GM21576 (cell line): ENCODE results near the gene PPP1CA.

Source experiments
- ATAC-seq: cut with Tn5 transposase; IDR thresholded peaks from one replicate; pipeline ENCODE4 v1.9.1; 2021; ENCODE audit warnings: mild to moderate bottlenecking, moderate library complexity; ENCODE audit not compliant: unreplicated experiment

PPP1CA gene

GRCh38 chr11:67354075-67355022, 47.3 kb downstream of the PPP1CA start:
- no peak for ATAC-seq

DNA sequence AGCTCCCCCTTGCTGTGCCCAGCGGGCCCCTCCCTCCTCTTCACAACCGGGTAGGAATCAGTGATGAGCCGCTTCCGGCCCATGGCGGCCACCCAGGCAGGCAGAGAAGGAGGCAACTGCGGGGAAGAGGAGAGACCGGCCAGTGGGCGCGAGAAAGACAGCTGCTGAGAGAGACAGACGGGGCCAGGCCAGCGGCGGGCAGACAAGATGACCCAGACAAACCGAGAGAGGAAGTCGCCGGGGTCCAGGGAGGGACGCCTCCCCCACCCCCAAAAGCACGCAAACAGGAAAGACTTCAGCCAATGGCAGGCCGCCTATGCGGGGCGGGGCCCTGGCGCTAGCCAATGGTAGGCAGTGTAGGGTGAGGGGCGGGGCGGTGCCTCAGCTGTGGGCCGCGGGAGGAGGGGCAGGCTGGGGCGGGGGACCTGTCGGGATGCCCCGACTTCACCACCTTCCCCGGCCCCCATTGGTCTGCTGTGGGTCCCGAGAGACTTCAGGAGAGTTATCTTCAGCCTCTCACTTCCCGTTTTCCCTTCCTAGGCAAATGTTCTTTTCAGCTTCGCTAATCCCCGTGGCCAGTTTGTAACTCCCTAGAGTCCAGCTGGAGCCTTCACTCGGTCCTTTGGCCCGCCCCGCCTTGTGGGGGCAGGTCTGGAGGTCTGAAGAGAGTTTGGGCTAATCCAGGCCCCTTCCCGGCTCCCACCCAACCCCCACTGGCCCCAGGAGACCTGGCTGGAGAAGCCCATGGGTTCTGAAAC, 48.2 kb downstream of the PPP1CA start, which contains the start of gene POLD4:
Gene POLD4, minus strand, starts transcription at position 230 of the 758 bp plus-strand sequence. Its CDS starts 147 bp downstream, at position 83.
- peak; percentile 72 for ATAC-seq

- peak; percentile 7 for ATAC-seq
Observed at GRCh38 chr11:67352546-67353316, 48.9 kb downstream of the PPP1CA start.

DNA sequence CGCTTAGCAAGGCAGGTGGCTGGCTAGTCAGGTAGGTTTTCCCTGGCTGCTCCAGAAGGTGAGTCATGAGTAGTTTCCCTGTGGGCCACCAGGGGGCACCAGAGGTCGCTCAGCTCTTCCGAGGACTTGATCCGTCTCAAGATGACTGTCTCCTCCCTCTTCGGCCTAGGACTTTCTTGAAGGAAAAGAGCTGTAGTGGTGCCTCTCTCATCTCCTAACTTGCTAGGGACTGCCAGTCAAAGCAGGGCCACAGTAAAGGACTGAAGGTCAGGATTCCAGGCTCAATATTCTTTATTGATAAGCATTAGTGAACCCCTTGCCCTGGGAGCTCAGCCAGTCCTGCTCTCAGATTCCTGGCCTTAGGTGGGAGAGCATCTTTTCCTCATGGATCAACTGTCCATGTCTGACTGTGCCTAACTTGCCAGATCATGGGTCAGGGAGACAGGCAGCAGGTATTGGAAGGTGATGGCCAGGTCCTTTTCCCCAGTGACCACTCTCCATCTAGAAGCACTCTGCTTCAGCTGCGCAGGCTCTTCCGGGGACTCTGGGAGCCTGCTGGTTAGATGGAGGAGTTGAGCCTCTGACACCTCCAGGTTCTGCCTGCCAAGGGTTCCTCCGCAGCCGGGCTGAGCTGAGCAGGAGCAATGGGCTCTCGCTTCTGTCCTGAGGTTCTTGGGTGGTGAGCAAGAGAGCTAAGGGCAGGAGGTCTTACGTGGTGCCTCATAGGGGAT, 50.2 kb downstream of the PPP1CA start:
- no peak for ATAC-seq

- ATAC-seq: no peak
Observed at GRCh38 chr11:67349928-67350465, 51.7 kb downstream of the PPP1CA start.

- no peak for ATAC-seq
Observed at GRCh38 chr11:67349457-67349856, 52.2 kb downstream of the PPP1CA start.

- no peak for ATAC-seq
Observed at GRCh38 chr11:67349036-67349435, 52.6 kb downstream of the PPP1CA start.
